22Rv1 (cell line): ENCODE data around the gene LRCH3.
"Not testable (repeated sequence)": the region's sequence is repeated elsewhere in the genome, so short reads cannot be mapped to it uniquely, and the experiment has no call there.

ENCODE experiments used
- H3K27ac ChIP-seq: fragments of 450-650 bp; 2 replicates; pipeline ENCODE4 v1.5.1; 2017
- ZFX ChIP-seq: fragments of 450-650 bp; IDR thresholded peaks from 2 replicates; pipeline ENCODE4 v1.6.1; 2017; ENCODE audit warnings: antibody characterized with exemption, borderline replicate concordance
- TF ChIP-seq, protein P1 (sequence below): fragments of 450-650 bp; IDR thresholded peaks from 2 replicates; pipeline ENCODE4 v1.5.1; 2017; ENCODE audit warnings: mild to moderate bottlenecking

LRCH3 gene

DNA sequence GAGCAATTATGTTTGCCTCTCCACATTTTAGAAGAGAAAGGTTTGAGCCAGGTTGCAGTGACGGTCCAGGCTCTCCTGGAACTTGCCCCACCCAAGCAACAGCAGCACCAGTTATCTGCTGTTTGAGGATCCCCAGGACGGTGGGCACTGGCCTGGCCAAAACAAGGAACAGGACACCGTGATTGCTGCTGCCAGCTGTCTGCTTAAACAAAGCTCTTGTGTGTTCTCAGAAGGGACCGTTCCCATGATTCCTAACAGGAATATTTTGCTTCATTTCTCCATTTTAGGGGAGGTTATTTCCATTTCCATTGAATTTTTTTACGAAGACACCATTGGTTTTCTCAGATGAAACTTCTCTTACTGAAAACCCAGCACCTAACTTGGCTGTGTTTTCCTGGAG, 92.5 kb downstream of the LRCH3 start:
- TF ChIP-seq ZFX, result no peak
- TF ChIP-seq, protein P1, sequence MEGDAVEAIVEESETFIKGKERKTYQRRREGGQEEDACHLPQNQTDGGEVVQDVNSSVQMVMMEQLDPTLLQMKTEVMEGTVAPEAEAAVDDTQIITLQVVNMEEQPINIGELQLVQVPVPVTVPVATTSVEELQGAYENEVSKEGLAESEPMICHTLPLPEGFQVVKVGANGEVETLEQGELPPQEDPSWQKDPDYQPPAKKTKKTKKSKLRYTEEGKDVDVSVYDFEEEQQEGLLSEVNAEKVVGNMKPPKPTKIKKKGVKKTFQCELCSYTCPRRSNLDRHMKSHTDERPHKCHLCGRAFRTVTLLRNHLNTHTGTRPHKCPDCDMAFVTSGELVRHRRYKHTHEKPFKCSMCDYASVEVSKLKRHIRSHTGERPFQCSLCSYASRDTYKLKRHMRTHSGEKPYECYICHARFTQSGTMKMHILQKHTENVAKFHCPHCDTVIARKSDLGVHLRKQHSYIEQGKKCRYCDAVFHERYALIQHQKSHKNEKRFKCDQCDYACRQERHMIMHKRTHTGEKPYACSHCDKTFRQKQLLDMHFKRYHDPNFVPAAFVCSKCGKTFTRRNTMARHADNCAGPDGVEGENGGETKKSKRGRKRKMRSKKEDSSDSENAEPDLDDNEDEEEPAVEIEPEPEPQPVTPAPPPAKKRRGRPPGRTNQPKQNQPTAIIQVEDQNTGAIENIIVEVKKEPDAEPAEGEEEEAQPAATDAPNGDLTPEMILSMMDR, result no peak

GRCh38 chr3:197884330-197884729, 93.3 kb downstream of the LRCH3 start:
- H3K27ac ChIP-seq, result not testable (repeated sequence)

More for the DNA sequence above, 92.5 kb downstream of the LRCH3 start:
- H3K27ac ChIP-seq, result no peak overlapping the region

DNA sequence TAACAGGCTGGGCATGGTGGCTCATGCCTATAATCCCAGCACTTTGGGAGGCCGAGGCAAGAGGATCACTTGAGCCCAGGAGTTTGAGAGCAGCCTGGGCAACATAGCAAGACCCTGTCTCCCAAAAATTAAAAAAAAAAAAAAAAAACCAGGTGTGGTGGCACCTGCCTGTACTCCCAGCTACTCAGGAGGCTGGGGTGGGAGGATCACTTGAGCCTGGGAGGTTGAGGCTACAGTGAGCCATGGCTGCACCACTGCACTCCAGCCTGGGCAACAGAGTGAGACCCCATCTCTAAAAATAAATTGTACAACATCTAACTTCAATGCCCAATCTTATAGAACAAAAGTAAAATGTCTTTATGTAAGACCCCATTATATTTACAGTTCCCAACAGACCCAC, 95.0 kb downstream of the LRCH3 start:
- not testable (repeated sequence) for H3K27ac ChIP-seq

GRCh38 chr3:197887430-197888053, 96.5 kb downstream of the LRCH3 start:
- not testable (repeated sequence) for H3K27ac ChIP-seq

GRCh38 chr3:197888511-197888910, 97.5 kb downstream of the LRCH3 start:
- no peak overlapping the region for H3K27ac ChIP-seq

GRCh38 chr3:197889204-197889930, 98.3 kb downstream of the LRCH3 start:
- no peak for TF ChIP-seq ZFX
- TF ChIP-seq, protein P1, result no peak
- H3K27ac ChIP-seq, result no peak overlapping the region

More at GRCh38 chr3:197888511-197888910, 97.5 kb downstream of the LRCH3 start:
- TF ChIP-seq, protein P1, result no peak
- no peak for TF ChIP-seq ZFX

- no peak overlapping the region for H3K27ac ChIP-seq
- TF ChIP-seq, protein P1, result no peak
- TF ChIP-seq ZFX, result no peak
These were observed 99.6 kb downstream of the LRCH3 start for GRCh38 chr3:197890693-197891092.

DNA sequence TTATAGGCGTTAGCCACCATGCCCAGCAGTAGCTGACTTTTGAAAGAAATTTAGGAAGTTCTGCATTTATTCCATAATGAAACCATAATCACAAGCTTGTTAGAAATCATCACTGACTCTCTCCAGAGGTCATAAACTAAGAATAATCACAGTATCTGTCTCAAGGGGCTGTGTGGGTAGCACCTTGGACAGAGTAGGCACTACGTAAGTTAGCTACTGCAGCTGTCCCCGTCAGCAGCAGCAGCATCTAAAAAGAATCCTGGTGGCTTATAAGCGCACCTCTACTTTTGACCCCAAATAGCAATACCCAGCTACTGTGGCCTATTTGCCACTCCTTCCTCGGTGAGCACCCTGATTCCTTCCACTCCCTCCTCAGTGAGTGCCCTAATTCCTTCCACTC, 101.1 kb downstream of the LRCH3 start:
- no peak overlapping the region for H3K27ac ChIP-seq
- TF ChIP-seq, protein P1, result no peak
- no peak for TF ChIP-seq ZFX

DNA sequence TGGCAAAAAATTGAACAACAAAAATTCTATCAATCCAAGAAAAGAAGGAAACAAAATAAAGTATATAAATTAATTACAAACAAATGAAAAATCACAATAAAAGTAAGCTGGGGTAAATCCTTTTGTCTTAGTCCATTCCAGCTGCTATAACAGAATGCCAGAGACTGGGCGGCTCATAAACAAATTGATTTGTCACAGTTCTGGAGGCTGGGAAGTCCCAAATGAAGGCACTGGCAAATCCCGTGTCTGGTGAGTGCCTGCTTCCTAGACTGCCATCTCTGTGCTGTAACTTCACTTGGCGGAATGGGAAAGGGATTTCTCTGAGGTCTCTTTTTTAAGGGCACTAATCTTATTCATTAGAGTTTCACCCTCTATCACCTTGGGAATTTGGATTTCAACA, 105.4 kb downstream of the LRCH3 start:
- TF ChIP-seq ZFX, result no peak
- TF ChIP-seq, protein P1, result no peak
- no peak overlapping the region for H3K27ac ChIP-seq
